DMS79 treated with DMSO at 0.1 percent for 48 hours (cell line): ENCODE measurements around the gene NOP16.
A peak's percentile ranks its signal among the peaks of the same experiment; 100 is the strongest.

Source experiments
- DNase-seq: peaks from one replicate; lab custom pipeline; 2025; lab: John Stamatoyannopoulos, UW

NOP16 gene

DNA sequence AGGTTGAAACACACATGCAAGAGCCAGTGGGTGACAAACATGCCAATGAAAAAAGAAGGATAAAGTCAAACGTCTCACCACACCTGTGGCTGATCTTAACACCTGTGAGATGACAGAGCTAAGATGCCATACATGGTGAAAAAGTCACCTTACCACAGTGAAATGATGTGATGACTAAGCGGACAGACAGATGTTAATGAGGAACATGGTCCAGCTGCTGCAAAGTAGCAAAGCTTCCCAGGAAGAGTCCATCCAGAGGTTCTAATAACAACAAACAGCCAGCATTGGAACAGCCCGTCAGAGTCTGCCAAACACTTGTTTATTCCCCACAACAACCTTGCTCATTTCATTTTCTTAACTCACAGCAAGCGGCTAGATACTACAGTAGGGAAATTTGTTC is 28.7 kb downstream of the NOP16 start:
- no peak for DNase-seq

- DNase-seq = no peak
Measured at GRCh38 chr5:176356179-176356566, 32.2 kb downstream of the NOP16 start.

- DNase-seq = peak; percentile 45
Measured at GRCh38 chr5:176355400-176356178, 32.8 kb downstream of the NOP16 start.

DNA sequence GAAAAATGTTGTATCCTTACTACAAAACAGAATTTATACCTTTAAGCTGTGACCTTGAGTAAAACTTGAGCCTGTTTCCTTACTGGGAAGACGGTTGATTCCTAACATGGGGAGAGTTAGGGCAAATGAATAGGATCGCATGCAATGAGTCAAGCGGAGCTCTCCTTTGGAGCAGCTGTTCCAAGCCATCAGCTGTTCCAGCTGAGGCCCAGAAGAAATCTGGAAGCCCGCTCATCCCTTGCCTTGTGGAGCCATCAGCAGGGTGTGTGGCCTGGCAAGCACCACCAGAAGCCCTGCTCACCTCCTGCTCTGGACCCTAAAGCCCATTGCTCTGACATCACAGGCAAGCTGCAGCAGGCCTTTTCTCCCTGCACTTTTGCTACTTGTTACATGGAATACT is 34.9 kb downstream of the NOP16 start:
- DNase-seq = no peak

- DNase-seq = no peak
Measured at GRCh38 chr5:176352116-176352878, 36.1 kb downstream of the NOP16 start.

GRCh38 chr5:176350416-176350815 is 38.0 kb downstream of the NOP16 start:
- peak; percentile 17 for DNase-seq

DNA sequence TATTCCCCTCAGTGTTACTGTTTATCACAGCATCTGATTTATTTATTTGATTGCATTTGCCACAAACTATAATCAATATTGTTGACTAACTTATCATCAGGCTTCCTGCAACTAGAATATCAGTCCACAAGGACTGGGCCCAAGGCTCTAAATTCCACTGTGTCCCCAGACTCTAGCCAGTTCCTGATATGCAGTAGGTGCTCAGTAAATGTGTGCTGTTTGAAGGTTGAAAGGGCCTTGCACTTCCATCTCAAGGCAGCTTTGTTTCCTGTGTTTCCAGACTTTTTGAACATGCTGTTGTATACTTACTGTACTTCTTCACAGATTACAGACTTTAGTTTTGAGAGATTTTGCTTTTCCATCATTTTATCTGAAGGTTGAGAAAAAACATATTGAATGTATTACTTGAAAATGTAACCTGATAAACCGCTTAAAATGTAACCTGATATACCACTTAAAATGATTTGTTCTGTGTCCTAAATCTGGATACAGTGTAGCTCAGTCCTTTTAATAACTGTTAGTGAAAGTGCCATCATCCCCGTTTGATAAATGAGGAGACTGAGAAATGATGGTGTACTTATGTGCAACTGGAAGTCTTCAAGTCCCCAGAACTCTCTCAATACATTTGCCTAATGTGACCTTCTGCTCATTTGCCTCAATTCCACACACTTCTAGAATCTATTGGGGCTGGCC is 45.5 kb downstream of the NOP16 start:
- DNase-seq = no peak

GRCh38 chr5:176342158-176342483 is 46.3 kb downstream of the NOP16 start:
- no peak for DNase-seq

DNA sequence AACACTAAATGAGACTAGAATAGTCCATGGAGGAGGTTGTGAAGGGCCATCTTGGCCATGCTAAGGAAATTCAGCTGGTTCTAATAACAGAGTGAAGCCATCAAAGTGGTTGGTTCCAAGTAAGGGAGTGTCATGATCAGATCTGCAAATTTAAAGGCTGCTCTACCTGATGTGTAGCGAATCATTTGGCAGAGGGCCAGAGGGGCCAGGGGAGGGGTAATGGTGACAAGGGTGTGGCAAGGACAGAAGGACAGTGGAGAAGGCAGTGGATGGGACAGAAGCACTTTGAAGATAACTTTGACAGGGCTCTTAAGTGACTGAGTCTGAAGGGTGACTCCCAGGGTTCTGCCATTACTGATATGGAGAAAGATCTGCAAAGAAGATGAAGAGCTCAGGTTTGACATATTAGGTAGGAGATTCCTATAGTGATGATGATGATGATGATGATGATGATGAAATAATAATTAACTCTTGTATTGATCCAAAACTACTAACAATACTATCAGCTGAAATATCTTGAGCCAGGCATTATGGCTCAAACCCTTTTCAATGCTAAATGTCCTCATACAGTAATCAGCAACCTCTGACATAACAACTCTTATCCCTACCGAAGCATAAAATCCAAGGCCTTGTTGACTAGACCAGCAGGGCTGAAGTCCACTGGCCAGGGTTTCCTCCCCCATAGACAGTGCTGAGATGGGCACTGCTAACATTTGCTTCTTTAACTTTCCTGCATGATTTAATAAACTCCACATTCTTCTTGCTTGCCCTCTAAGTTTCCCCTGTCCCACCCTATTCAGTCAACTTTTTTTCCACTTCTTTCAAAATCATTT is 46.9 kb downstream of the NOP16 start:
- DNase-seq = no peak

GRCh38 chr5:176339304-176339703 is 49.1 kb downstream of the NOP16 start:
- DNase-seq = no peak

- no peak for DNase-seq
Measured at GRCh38 chr5:176337913-176338312, 50.5 kb downstream of the NOP16 start.

GRCh38 chr5:176334031-176334770 is 54.2 kb downstream of the NOP16 start:
- DNase-seq = no peak
